H1 (cell line): ENCODE results near the gene CACNB4. TPM values are rescaled to one million over a fixed set of nuclear protein-coding genes. Genes with fewer than 3 reads are reported as not detected.

ENCODE experiments used
- NANOG ChIP-seq: IDR thresholded peaks from 2 replicates; pipeline ENCODE4 v1.6.1; 2011; ENCODE audit warnings: low read length, low read depth, mild to moderate bottlenecking, inconsistent platforms; ENCODE audit not compliant: insufficient read depth, poor library complexity, severe bottlenecking
- SIX5 ChIP-seq: IDR thresholded peaks from 2 replicates; pipeline ENCODE4 v1.6.1; 2011; ENCODE audit warnings: mild to moderate bottlenecking, low read depth, low read length
- ZNF274 ChIP-seq: IDR thresholded peaks from 2 replicates; pipeline ENCODE4 v1.7.0; 2012; ENCODE audit warnings: low read length, borderline replicate concordance; ENCODE audit errors: extremely low read depth
- polyA plus RNA-seq, 7 experiments: library from polyadenylated mRNA; depleted of rRNA in 3 of 7; stranded (reverse) in 5 of 7; unstranded in 2 of 7; fragments of >200 nt in 5 of 7; fragments of 200-250 nt in 2 of 7; gene quantifications; 1 replicate in 5 of 7; 2 replicates in 1 of 7; 4 replicates in 1 of 7; pipeline versions ENCODE4 v1.2.1 to v1.2.3, GENCODE V29; 2011 to 2013; ENCODE audit warnings: missing spikeins in 2 of 7, mixed read lengths in 2 of 7
- total RNA-seq: library from RNA; stranded (reverse); fragmentation: NEBNext Ultra II Directional; extraction: Animal tissue kit (Norgen Biotek cat#: 25700); gene quantifications from 2 replicates; pipeline ENCODE4 v1.2.1, GENCODE V29; 2021

CACNB4 gene
- total and polyA plus RNA-seq, 2 of the 8 experiments (the other 6 are each of a cell fraction or from before 2014, with no cell fraction given): 2.0 to 4.0 TPM

DNA sequence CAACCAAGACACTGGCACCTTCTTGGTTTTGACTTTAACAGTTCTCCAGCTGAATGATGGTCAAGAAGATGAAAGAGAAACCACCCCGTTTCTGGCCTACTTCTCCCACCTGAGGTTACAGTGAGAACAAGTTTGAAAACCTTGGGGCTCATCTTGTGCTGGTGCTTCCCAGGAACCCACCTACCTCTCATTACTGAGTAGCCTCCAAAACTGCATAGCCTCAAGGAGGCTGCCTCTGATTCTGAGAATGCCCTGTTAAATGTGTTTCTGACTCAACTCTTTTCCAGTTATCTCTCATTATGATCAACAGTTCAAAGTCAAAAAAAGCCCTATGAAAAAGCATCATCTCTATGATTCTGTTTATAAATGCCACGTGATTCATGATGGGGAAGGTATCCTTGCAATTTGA is 121.9 kb downstream of the CACNB4 start (continued):
- TF ChIP-seq ZNF274 (no peak), SIX5 (no peak), NANOG (no peak)
